Erythroblast (primary cell): ENCODE results near the gene VAV3.

Source experiments
- GATA1 ChIP-seq: IDR thresholded peaks from 2 replicates; pipeline ENCODE4 v1.6.1; 2011; ENCODE audit warnings: low read depth, mild to moderate bottlenecking, control low read depth, low read length, moderate library complexity
- POLR2A ChIP-seq: IDR thresholded peaks from 2 replicates; pipeline ENCODE4 v1.6.1; 2011; ENCODE audit warnings: mild to moderate bottlenecking, low read length

GRCh38 chr1:107541412-107541811 is 423.6 kb downstream of the VAV3 start:
- TF ChIP-seq POLR2A, result no peak
- TF ChIP-seq GATA1, result no peak
